Mesothelial cell of epicardium (in vitro differentiated cells): ENCODE results near the gene CACNA1F. TPM values are rescaled to one million over a fixed set of nuclear protein-coding genes. Genes with fewer than 3 reads are reported as not detected.

Experiments used
- DNase-seq, 2 experiments: peaks; one replicate each; pipeline ENCODE4 v3.0.0; 2021; ENCODE audit warnings: low spot score in 2 of 2; ENCODE audit not compliant: unreplicated experiment in 2 of 2
- H3K27ac Mint-ChIP-seq: 2 replicates; pipeline ENCODE4 v1.8.0; 2021; ENCODE audit warnings: mixed read lengths
- H3K27me3 Mint-ChIP-seq: 2 replicates; pipeline ENCODE4 v1.8.0; 2021; ENCODE audit warnings: low read depth, mixed read lengths
- H3K36me3 Mint-ChIP-seq: 2 replicates; pipeline ENCODE4 v1.8.0; 2021; ENCODE audit warnings: mixed read lengths
- H3K4me1 Mint-ChIP-seq: 2 replicates; pipeline ENCODE4 v1.8.0; 2021; ENCODE audit warnings: mixed read lengths
- H3K4me3 Mint-ChIP-seq: 2 replicates; pipeline ENCODE4 v1.8.0; 2021; ENCODE audit warnings: mild to moderate bottlenecking, moderate library complexity, mixed read lengths
- H3K9me3 Mint-ChIP-seq: 2 replicates; pipeline ENCODE4 v1.8.0; 2021; ENCODE audit warnings: mixed read lengths
- CTCF ChIP-seq: fragments of 200-600 bp; sonication (generic); IDR thresholded peaks from one replicate; pipeline ENCODE4 v1.5.0; 2021; ENCODE audit warnings: antibody characterized with exemption; ENCODE audit not compliant: unreplicated experiment
- total RNA-seq: library from RNA; stranded (reverse); gene quantifications from 3 replicates; pipeline ENCODE4 v1.2.1, GENCODE V29; 2021

The CACNA1F gene
- total RNA-seq, 1 donor from 2014 or later, result 0.47 TPM

- H3K4me1 Mint-ChIP-seq, result peaks cover 12% of the 10 kb centered on the region
- peaks cover 10% of the 10 kb centered on the region for H3K27me3 Mint-ChIP-seq
- no peak for DNase-seq
- peaks cover 10% of the 10 kb centered on the region for H3K9me3 Mint-ChIP-seq
- H3K4me3 Mint-ChIP-seq, result peak overlapping the region; percentile 73
- no peak for TF ChIP-seq CTCF
- H3K27ac Mint-ChIP-seq, result peak overlapping the region; percentile 53
- peaks cover 20% of the 10 kb centered on the region for H3K36me3 Mint-ChIP-seq
These were observed 60.8 kb downstream of the CACNA1F start for GRCh38 chrX:49172280-49172780.

DNA sequence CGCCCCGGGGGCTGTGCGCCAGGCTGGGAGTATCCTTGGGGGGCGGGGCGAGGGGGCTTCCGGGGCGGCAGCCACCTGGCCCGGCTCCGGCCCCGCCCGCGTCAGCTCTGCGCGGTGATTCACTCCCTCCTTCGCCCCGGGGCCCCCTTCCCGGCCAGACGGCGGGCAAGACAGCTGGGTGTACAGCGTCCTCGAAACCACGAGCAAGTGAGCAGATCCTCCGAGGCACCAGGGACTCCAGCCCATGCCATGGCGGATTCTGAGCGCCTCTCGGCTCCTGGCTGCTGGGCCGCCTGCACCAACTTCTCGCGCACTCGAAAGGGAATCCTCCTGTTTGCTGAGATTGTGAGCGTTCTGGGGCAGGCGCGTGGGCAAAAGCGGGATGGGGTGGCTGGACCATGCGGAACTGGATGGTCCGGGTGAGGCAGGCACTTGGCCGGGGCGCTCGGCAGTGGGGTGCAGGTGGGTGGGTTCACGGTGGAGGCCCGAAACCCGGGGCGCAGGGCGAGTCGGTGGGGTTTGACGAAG lies 61.3 kb downstream of the CACNA1F start, which contains the start of gene PLP2:
PLP2 (plus strand) TSS at position 147 of the 528 bp plus-strand sequence; CDS start at position 250, 103 bp downstream.
- DNase-seq, result no peak
- H3K27me3 Mint-ChIP-seq, result peaks cover 10% of the 10 kb centered on the region
- H3K27ac Mint-ChIP-seq, result peak within 1 kb of the TSS; percentile 53
- peak within 1 kb of the TSS; percentile 73 for H3K4me3 Mint-ChIP-seq
- peaks cover 20% of the 10 kb centered on the region for H3K36me3 Mint-ChIP-seq
- peaks cover 10% of the 10 kb centered on the region for H3K9me3 Mint-ChIP-seq
- no peak for TF ChIP-seq CTCF
- peaks cover 15% of the 10 kb centered on the region for H3K4me1 Mint-ChIP-seq

- Mint-ChIP-seq H3K9me3 (no peaks in the 10 kb centered on the region), H3K4me3 (peak overlapping the region; percentile 60), H3K4me1 (peaks cover 19% of the 10 kb centered on the region), H3K27me3 (peaks cover 8% of the 10 kb centered on the region), H3K36me3 (no peaks in the 10 kb centered on the region), H3K27ac (no peak overlapping the region)
- no peak for TF ChIP-seq CTCF
- DNase-seq, result no peak
These were observed 65.4 kb downstream of the CACNA1F start for GRCh38 chrX:49167740-49168108.

DNA sequence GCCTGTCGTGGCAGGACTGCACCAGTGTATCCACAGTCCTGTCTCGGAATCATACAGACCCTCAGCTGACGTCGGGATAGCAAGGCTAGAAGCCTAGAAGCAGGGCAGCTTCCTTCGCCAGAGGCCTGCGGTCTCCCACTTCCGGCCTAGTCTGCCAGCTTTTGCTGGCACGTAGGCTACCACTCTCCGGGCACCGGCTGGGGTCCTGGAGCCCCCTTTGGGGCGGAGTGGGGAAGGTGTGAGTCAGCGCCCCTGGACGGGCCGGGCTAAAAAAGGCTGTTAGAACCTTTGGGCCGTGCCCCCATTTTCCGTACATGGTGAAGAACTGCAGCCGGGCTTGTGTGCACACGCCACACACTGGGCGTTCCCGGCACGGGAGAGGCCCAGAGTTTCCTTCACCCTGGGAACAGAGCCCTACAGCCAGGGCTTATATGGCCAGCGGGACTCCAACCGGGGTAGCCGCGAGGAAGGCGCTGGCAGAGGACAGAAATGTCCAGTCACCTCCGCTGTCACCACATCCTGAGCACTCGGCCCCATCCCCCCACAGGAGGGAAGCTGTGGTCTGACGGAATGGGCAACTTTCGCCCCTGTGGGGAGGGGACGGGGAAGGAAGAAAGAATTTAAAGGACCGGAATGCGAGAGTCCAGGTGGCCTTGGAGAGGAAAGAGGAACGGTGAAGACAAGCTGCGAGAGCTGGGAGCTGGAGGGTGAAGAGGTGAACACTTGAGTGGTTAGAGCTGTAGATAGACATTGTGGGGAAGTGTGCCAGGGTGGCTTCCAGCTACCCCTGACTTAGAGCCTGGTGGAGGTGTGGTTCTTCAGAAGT lies 66.0 kb downstream of the CACNA1F start:
- DNase-seq, result no peak
- Mint-ChIP-seq H3K36me3 (no peaks in the 10 kb centered on the region), H3K4me3 (peak overlapping the region; percentile 60), H3K9me3 (no peaks in the 10 kb centered on the region), H3K27me3 (peaks cover 8% of the 10 kb centered on the region), H3K4me1 (peaks cover 17% of the 10 kb centered on the region), H3K27ac (peak overlapping the region; percentile 89)
- TF ChIP-seq CTCF, result no peak

DNA sequence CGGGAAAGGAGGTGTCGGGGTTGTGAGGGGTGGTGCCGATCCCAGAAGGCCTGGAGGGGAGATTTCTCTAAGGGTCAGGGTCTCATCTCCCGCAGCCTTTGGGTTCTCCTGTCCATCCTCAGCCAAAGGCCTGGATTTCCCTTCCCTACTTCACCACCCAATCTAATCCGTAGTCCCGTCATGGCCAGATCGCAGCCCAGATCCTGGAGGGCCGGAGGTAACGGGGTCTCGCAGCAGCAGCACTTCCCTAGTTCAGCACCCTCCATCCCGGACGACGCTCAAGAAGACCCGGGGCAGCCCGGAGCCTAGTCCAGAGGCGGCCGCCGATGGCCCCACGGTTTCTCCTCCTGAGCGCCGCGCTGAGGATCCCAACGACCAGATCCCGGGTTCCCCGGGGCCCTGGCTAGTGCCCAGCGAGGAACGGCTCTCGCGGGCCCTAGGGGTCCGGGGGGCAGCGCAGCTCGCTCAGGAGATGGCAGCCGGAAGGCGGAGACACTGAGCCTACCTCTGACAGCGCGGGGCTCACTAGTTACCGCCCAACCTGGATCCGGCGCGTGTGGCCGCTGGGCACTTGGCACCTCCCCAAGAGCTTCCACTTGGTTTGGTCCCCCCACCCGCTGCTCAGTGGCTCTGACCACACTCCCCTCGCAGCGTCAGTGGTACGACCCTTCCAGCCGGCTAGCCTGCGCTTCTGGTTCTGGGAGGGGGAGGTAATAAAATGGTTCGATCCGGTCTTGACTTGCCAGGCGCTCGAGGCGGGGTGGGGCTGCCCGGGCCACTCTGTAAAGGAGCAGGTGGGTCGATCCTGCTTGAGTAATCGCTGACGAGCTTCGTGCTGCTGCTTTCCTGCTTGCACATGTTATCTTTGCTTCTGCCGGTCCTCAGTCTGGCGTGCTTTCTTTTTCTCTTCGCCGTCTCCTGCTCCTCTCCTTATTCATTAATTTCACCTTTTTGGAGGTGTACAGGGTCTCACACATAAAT lies 66.9 kb downstream of the CACNA1F start:
- Mint-ChIP-seq H3K27ac (peak overlapping the region; percentile 89), H3K9me3 (peaks cover 3% of the 10 kb centered on the region), H3K4me3 (peak overlapping the region; percentile 60), H3K36me3 (no peaks in the 10 kb centered on the region), H3K27me3 (peaks cover 1% of the 10 kb centered on the region), H3K4me1 (peaks cover 17% of the 10 kb centered on the region)
- peak; percentile 47 to 72 for DNase-seq
- TF ChIP-seq CTCF, result no peak
